ENCODE data around the gene UTP4. TPM values are rescaled to one million over a fixed set of nuclear protein-coding genes. Genes with fewer than 3 reads are reported as not detected.

The UTP4 gene
- total RNA-seq, 1 experiment from 2014 or later, result 125 TPM

DNA sequence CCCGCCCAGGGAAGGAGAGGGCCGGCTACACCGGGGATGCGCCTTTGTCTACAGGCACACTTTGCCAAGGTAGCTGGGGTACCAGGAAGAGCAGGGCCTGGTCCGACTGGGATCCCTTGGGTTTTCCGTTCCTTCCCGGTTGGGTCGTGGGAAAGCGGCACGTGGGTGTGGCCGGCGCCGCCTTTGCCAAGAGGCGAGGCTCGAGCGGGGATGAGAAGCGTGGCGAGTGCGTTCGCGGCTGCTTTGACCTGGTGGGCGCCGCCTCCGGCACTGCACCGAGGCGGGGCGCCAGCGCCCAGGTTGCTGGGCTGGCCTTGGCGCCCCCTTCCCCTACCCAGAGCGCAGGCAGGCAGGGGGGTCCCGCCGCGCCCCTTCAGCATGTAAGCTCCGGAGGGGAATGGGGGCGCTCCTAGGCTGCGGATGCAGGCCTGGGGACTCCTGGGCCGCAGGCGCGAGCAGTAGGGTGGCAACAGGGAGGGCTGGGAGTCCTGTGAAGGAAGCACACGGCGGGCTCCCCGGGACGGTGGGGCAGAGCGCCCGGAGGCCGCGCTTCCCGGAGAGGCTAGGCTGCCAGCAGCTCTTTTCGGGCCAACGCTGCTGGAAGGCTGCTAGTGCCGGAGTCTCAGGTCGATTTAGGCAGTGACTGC is 25.0 kb upstream of the UTP4 start (continued):
- TF ChIP-seq CBX3 (IDR thresholded peaks at IDR 0.05; ENCODE audit: low read depth) (no peak), SRF (IDR thresholded peaks at IDR 0.05; ENCODE audit: low read depth) (no peak), CEBPB (IDR thresholded peaks at IDR 0.05; ENCODE audit: low read depth) (no peak)

DNA sequence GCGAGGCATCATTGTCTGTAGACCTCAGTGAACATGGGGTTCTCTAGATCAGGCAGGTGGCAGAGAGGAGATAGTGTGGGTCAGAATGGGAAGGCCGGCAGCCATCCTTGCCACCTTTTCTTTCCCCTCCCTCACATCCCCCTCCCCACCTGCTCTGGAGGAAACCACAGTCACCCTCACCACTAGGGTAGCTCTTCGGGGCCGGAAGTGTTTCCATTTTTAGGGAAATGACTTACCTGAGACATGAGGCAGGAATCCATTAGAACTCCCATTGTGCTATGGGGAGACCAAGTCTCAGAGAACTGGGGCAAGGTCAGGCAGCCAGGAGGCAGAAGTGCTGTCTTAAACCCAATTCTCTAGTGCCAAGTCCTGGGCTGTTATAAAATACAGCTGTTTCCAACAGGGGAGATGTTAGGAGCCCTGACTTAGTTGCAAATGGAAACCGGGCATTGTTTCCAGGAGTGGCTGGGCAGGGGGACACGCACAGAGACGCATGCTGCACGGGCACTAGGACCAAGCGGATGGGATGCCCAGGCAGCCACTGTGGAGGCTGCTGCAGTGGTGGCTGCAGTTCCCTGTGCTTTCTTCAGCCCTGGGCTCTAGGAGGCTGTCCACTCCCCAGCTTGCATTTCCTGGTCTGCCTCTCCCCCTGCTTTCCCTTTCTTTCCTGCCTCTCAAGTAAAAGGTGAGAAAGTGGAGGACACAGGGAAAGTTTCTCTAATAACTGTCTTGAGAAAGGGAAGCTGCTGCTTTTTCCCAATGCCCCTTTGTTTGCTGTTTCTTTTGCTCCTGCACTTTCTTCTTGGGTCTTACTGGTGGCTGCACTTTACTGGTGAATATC is 24.2 kb upstream of the UTP4 start:
- Histone ChIP-seq H3K9me2 (ENCODE audit: insufficient read depth) (no peaks in the 10 kb centered on the region), H3K4me1 (ENCODE audit: control insufficient read depth in 1 of 2, insufficient read depth in 2 of 2, low read length in 2 of 2) (peaks cover 21 to 68% of the 10 kb centered on the region in 2 experiments), H3K27ac (ENCODE audit: low read depth, low read length) (peak overlapping the region; percentile 74; the same call in 1 of the 2 replicates), H2AFZ (ENCODE audit: low read depth, low read length, poor library complexity, severe bottlenecking) (no peak overlapping the region), H4K20me1 (ENCODE audit: insufficient read depth) (peaks cover 15% of the 10 kb centered on the region; the same call in 1 of the 2 replicates), H3K4me2 (ENCODE audit: low read length) (peak overlapping the region; percentile 99), H3K4me3 (replicated peaks in 1 of 2; ENCODE audit: low read depth in 1 of 2, low read length in 2 of 2) (peak overlapping the region in 1 of 2 experiments; percentile 90; a peak in 3 of 4 replicates), H3K79me2 (ENCODE audit: insufficient read depth, low read length) (peaks cover 75% of the 10 kb centered on the region), H3K9ac (ENCODE audit: low read length) (peak overlapping the region; percentile 91), H3K9me3 (ENCODE audit: control insufficient read depth in 1 of 2, insufficient read depth in 1 of 2, low read depth in 1 of 2, low read length in 2 of 2) (no peaks in the 10 kb centered on the region), H3K27me3 (ENCODE audit: insufficient read depth, low read length) (no peaks in the 10 kb centered on the region), H3K36me3 (ENCODE audit: control insufficient read depth in 1 of 2, insufficient read depth in 2 of 2, low read length in 2 of 2) (peaks cover 28 to 45% of the 10 kb centered on the region in 2 experiments; a peak in 3 of 4 replicates)
- ChIA-PET RAD21 (ENCODE audit: low non-redundant PET in 1 of 2, low total read pairs in 2 of 2, uncharacterized antibody in 2 of 2, unreplicated experiment in 2 of 2) (no interaction called here), POLR2A (interaction anchor here (0.8 to 1.8 kb wide), 7 partner anchors 9 to 191 kb away, joined by 3 to 4 read pairs (median 3); no protein-coding TSS in a partner anchor), CTCF (interaction anchor here (1.5 kb wide), 1 partner anchor 9 kb away, joined by 5 read pairs; no protein-coding TSS in a partner anchor)
- DNase-seq (ENCODE audit: low read depth, low spot score), result no peak
- ATAC-seq, result no peak
- intact Hi-C loops (cut with micrococcal nuclease), result loop anchor here (5.0 kb wide), 2 partner anchors 186 to 261 kb away; no protein-coding TSS in a partner anchor
- no peak for TF ChIP-seq ZNF274 (IDR thresholded peaks at IDR 0.05; ENCODE audit: low read depth, low read length)
- no peak for TF ChIP-seq EGR1 (IDR thresholded peaks at IDR 0.05; ENCODE audit: low read depth)
- TF ChIP-seq POLR2AphosphoS5 (IDR thresholded peaks at IDR 0.05; ENCODE audit: low read depth, low read length), result no peak; the same call in none of the 2 replicates
- TF ChIP-seq RAD21 (IDR thresholded peaks at IDR 0.05; ENCODE audit: low read depth), result no peak
- no peak for TF ChIP-seq JUND (IDR thresholded peaks at IDR 0.05)
- TF ChIP-seq POLR2A (IDR thresholded peaks at IDR 0.05; ENCODE audit: borderline replicate concordance, extremely low read depth, insufficient read depth, insufficient read length), result no peak
- TF ChIP-seq, protein P1, sequence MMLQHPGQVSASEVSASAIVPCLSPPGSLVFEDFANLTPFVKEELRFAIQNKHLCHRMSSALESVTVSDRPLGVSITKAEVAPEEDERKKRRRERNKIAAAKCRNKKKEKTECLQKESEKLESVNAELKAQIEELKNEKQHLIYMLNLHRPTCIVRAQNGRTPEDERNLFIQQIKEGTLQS (IDR thresholded peaks at IDR 0.05), result no peak
- TF ChIP-seq FOSL1 (IDR thresholded peaks at IDR 0.05; ENCODE audit: low read depth), result no peak
- TF ChIP-seq YY1 (IDR thresholded peaks at IDR 0.05; ENCODE audit: extremely low read depth, insufficient replicate concordance, low read depth, low read length), result no peak
- TF ChIP-seq, protein P2, sequence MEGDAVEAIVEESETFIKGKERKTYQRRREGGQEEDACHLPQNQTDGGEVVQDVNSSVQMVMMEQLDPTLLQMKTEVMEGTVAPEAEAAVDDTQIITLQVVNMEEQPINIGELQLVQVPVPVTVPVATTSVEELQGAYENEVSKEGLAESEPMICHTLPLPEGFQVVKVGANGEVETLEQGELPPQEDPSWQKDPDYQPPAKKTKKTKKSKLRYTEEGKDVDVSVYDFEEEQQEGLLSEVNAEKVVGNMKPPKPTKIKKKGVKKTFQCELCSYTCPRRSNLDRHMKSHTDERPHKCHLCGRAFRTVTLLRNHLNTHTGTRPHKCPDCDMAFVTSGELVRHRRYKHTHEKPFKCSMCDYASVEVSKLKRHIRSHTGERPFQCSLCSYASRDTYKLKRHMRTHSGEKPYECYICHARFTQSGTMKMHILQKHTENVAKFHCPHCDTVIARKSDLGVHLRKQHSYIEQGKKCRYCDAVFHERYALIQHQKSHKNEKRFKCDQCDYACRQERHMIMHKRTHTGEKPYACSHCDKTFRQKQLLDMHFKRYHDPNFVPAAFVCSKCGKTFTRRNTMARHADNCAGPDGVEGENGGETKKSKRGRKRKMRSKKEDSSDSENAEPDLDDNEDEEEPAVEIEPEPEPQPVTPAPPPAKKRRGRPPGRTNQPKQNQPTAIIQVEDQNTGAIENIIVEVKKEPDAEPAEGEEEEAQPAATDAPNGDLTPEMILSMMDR (IDR thresholded peaks at IDR 0.05 in 2 of 3, conservative IDR thresholded peaks at IDR 0.05 in 1 of 3; ENCODE audit: borderline replicate concordance in 1 of 3, insufficient read depth in 1 of 3, low read depth in 2 of 3, low read length in 2 of 3), result no peak
- no peak for TF ChIP-seq ZFX (IDR thresholded peaks at IDR 0.05)
- TF ChIP-seq EZH2 (IDR thresholded peaks at IDR 0.05), result no peak
- no peak for TF ChIP-seq EZH2phosphoT487 (IDR thresholded peaks at IDR 0.05; ENCODE audit: borderline replicate concordance)
- no TSS peak for BruUV-seq (replicated peaks)

Data from HCT116 (cell line).